ENCODE data around the gene USP31.

The USP31 gene

GRCh38 chr16:23175651-23176050 lies 26.4 kb upstream of the USP31 start:
- no peak for TF ChIP-seq ZFX (IDR thresholded peaks at IDR 0.05; ENCODE audit: borderline replicate concordance)
- TF ChIP-seq CTCF (IDR thresholded peaks at IDR 0.05): no peak
- H3K27ac ChIP-seq: no peak overlapping the region

GRCh38 chr16:23174622-23175021 lies 25.4 kb upstream of the USP31 start:
- TF ChIP-seq ZFX (IDR thresholded peaks at IDR 0.05; ENCODE audit: borderline replicate concordance) (no peak), CTCF (IDR thresholded peaks at IDR 0.05) (no peak)
- no peak overlapping the region for H3K27ac ChIP-seq

GRCh38 chr16:23172994-23173393 lies 23.7 kb upstream of the USP31 start:
- no peak overlapping the region for H3K27ac ChIP-seq
- TF ChIP-seq ZFX (IDR thresholded peaks at IDR 0.05; ENCODE audit: borderline replicate concordance) (no peak), CTCF (IDR thresholded peaks at IDR 0.05) (no peak)

GRCh38 chr16:23172583-23172982 lies 23.3 kb upstream of the USP31 start:
- TF ChIP-seq CTCF (IDR thresholded peaks at IDR 0.05) (no peak), ZFX (IDR thresholded peaks at IDR 0.05; ENCODE audit: borderline replicate concordance) (no peak)
- H3K27ac ChIP-seq: no peak overlapping the region

GRCh38 chr16:23164736-23165135 lies 15.5 kb upstream of the USP31 start:
- TF ChIP-seq CTCF (IDR thresholded peaks at IDR 0.05) (no peak), ZFX (IDR thresholded peaks at IDR 0.05; ENCODE audit: borderline replicate concordance) (no peak)
- H3K27ac ChIP-seq: no peak overlapping the region

- no peak overlapping the region for H3K27ac ChIP-seq
- no peak for TF ChIP-seq CTCF (IDR thresholded peaks at IDR 0.05)
- no peak for TF ChIP-seq ZFX (IDR thresholded peaks at IDR 0.05; ENCODE audit: borderline replicate concordance)
Measured at GRCh38 chr16:23163921-23164320, 14.7 kb upstream of the USP31 start.

- TF ChIP-seq CTCF (IDR thresholded peaks at IDR 0.05) (no peak), ZFX (IDR thresholded peaks at IDR 0.05; ENCODE audit: borderline replicate concordance) (no peak)
Measured at GRCh38 chr16:23160574-23160973, 11.3 kb upstream of the USP31 start.

More at GRCh38 chr16:23160574-23160973, 11.3 kb upstream of the USP31 start:
- H3K27ac ChIP-seq: no peak overlapping the region
